Muscle layer of duodenum (tissue), 2 donors: ENCODE results near the gene KCNJ18.
"Not testable (repeated sequence)": the region's sequence is repeated elsewhere in the genome, so short reads cannot be mapped to it uniquely, and the experiment has no call there.

ENCODE experiments used
- H3K27ac ChIP-seq: one replicate; pipeline ENCODE4 v1.7.0; 2013; ENCODE audit warnings: mild to moderate bottlenecking, low read length
- H3K27me3 ChIP-seq: one replicate; pipeline ENCODE4 v1.7.0; 2013; ENCODE audit warnings: low read depth, mild to moderate bottlenecking, control low read depth, low read length
- H3K36me3 ChIP-seq, 2 donors: one replicate each; pipeline ENCODE4 v1.7.0; 2013; ENCODE audit warnings: low read length in 2 of 2, control low read depth in 1 of 2, mild to moderate bottlenecking in 1 of 2; ENCODE audit not compliant: insufficient read depth in 2 of 2, control insufficient read depth in 1 of 2
- H3K4me1 ChIP-seq, 2 donors: one replicate each; pipeline ENCODE4 v1.7.0; 2013; ENCODE audit warnings: low read length in 2 of 2, mild to moderate bottlenecking in 2 of 2, control low read depth in 1 of 2, moderate library complexity in 1 of 2; ENCODE audit not compliant: insufficient read depth in 2 of 2, control insufficient read depth in 1 of 2
- H3K4me3 ChIP-seq, 2 donors: one replicate each; pipeline ENCODE4 v1.7.0; 2013; ENCODE audit warnings: low read length in 2 of 2, low read depth in 1 of 2, mild to moderate bottlenecking in 1 of 2
- H3K9me3 ChIP-seq, 2 donors: one replicate each; pipeline ENCODE4 v1.7.0; 2013; ENCODE audit warnings: low read length in 2 of 2, control low read depth in 1 of 2, mild to moderate bottlenecking in 1 of 2; ENCODE audit not compliant: control insufficient read depth in 1 of 2
- donor health status: healthy.

KCNJ18 gene

DNA sequence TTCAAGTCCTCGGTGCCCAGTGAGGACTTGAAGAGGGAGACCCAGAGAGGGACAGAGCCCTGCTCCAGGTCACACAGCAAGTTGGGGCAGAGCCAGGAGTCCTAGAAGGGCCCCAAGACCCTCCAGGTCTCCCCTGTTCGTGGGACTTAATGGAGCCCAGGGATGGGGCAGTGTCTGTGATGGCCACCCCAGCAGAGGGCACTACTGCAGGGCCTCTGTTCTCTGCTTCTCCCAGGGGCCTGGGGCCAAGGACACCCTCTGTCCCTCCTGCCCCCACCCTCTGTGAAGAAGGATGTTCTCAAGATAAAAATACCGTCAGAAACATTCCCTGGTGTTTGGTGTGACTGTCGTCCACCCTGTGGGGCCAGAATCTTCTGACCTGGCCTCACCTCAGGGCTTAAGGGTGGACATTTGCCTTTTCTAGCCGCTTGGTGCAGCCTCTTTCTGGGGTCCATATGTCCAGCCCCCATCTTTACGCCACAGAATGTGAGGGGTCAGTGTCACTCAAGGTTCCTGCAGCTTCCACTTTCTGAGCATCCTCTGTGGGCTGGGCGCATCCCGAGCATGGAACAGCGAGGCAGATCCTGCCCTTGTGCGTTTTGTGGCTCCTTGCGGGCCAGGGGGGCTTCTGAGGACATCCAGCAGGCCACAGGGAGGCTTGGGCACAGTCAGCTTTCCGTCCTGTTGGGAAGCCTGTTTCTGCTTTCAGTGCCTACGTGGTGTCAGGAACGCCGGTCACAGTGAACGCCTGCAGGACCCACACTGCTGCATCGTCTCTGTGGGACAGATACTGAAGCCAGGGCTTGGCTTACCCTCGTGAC lies at the start of gene KCNJ18:
Gene KCNJ18, plus strand, starts transcription at position 641 of the 821 bp plus-strand sequence. CDS start 10,264 bp downstream, outside the sequence.
- H3K4me3 ChIP-seq, H3K9me3 ChIP-seq, H3K36me3 ChIP-seq, H3K27ac ChIP-seq, H3K4me1 ChIP-seq, H3K27me3 ChIP-seq: not testable (repeated sequence)

DNA sequence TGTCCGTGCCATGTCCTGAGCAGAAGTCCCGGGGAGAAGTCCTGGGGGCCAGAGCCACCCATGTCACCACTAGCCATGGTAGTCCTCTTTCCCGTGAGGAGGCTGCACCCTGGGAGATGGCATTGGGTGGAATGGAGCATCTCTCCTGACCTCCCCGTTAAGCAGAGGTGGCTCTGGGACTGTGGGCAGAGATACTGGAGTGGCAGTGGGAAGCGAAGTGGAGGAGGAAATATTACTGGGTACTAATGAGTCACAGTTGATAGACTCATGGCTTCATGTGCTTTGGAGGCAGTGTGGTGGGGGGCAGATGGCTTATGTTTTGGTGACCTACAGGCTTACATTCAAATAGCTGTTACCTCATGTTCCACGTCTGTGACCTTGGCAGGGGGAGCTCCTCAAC lies 44.2 kb upstream of the KCNJ18 start:
- H3K27me3 ChIP-seq, H3K36me3 ChIP-seq, H3K27ac ChIP-seq, H3K4me1 ChIP-seq, H3K4me3 ChIP-seq, H3K9me3 ChIP-seq: not testable (repeated sequence)

DNA sequence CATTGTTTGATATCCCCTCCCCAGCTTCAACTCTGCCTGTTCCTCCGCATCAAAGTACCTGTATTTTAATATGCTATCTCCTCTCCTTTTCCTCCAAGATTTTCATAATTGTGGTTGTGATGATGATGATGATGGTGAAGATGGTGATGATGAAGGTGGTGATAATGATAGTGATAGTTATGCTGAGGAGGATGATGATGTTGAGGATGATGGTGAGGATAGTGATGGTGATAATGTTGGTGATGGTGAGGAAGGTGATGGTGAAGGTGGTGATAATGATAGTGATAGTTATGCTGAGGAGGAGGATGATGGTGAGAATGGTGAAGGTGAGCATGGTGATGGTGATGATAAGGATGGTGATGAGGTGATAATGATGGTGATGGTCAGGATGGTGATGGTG lies 42.3 kb upstream of the KCNJ18 start:
- not testable (repeated sequence) for H3K36me3 ChIP-seq, H3K27ac ChIP-seq, H3K4me1 ChIP-seq, H3K27me3 ChIP-seq, H3K4me3 ChIP-seq, H3K9me3 ChIP-seq

DNA sequence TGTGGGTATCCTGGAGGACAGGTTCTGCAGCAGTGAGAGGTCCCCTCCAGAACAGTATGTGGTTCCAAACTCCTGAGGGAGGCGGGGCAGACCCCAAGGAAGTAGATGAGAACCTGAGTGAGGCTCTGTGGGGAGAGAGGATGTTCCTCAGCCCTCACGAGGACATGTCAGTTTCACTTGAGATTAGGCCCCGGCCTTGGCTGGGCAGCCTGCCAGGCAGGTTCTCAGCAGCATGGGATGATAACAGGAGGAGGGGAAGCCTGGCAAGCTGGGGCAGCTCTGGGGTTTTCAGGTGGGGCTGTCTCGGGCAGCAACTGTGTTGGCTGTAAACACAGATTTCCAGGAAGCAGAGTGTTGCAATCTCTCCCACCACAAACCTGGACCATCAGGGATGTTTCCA lies 40.3 kb upstream of the KCNJ18 start:
- not testable (repeated sequence) for H3K27me3 ChIP-seq, H3K9me3 ChIP-seq, H3K36me3 ChIP-seq, H3K4me3 ChIP-seq, H3K27ac ChIP-seq, H3K4me1 ChIP-seq

DNA sequence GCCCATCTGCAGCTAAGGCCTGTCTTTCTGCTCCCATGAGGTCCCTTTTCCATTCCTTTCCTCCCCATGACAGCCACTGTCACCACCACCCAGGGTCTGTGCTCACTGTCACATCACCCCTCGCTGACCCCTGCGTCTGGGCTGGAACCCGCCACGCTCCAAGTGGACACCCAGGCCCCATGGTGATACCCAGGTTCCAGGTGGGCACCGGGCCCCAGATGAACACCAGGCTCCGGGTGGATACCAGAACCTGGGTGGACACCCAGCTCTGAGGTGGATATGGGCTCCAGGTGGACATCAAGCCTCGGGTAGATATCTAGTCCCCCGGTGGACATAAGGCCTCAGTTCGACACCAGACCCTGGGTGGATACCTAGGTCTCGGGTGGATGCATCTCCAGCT lies 39.1 kb upstream of the KCNJ18 start:
- not testable (repeated sequence) for H3K36me3 ChIP-seq, H3K9me3 ChIP-seq, H3K4me3 ChIP-seq, H3K27ac ChIP-seq, H3K4me1 ChIP-seq, H3K27me3 ChIP-seq

DNA sequence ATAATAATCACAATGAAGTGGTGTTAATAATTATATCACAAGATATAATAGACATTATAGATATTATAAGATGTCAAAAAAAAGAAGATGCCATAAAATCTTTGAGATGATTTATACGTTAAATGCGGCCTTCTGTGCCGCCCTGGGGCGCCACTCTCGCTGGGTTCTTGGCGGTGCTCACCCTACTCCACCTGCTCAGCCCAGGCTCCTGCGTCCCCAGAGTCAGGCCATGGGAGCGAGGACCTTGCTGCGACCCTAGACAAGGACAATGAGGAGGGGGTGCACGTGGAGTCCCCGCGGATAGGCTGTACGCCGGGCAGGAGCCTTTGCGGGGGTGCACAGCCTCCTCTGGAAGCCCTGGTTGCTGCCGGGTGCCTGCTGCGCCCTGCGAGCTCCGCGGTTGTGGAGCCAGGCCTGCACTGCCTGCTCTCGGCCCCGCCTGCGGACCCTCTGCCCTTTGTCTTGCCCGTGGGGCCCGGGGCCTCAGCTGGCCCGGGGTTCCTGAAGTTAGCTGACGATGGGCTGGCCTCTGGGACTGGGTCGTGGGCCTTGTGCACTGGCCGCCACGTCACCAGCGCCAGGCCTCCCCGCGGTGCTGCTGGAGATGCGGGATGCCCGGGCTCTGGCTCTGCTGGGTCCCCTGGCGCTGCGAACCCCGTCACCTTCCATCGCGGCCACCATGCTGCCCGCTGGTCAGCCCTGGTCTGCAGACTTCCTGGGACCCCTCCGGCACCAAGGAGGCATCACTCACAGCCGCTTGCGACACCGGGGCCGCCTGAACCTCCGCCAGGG lies 35.6 kb upstream of the KCNJ18 start:
- not testable (repeated sequence) for H3K36me3 ChIP-seq, H3K4me1 ChIP-seq, H3K9me3 ChIP-seq, H3K27ac ChIP-seq, H3K27me3 ChIP-seq, H3K4me3 ChIP-seq

DNA sequence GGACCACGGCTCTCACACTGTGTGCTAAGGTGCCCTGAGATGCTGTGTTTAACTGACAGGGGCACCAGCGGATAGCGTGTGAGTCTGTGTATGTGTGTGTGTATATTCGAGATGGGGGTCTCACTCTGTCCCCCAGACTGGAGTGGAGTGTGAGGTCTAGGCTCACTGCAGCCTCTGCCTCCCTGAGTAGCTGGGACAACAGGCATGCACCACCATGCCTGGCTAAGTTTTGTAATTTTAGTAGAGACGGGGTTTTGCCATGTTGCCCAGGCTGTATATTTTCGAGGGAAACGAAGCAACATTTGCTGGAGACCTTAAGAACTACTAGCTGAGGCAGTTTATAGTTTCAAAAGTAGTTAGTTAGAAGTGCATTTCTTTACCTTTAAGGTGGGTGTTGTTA lies 32.7 kb upstream of the KCNJ18 start:
- H3K36me3 ChIP-seq, H3K27ac ChIP-seq, H3K4me1 ChIP-seq, H3K27me3 ChIP-seq, H3K9me3 ChIP-seq, H3K4me3 ChIP-seq: not testable (repeated sequence)

DNA sequence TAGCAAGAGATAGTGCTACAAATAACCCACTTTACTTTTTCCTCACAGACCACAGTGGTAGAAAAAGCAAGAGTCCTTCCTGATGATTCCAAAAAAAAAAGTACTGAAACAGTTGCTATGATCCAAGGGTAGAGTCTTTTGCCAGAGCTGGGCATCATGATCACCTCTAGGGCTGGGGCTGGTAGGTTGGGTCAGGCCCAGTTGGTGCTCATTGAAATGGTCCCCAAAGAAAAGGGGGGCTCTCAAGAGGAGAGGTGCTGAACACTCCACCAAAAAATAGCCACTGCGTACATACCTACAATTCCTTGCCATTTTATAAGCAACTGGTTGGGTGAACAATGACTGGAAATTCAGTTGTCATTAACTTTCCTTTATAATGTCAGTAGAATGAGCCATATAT lies 30.9 kb upstream of the KCNJ18 start:
- not testable (repeated sequence) for H3K27me3 ChIP-seq, H3K27ac ChIP-seq, H3K4me3 ChIP-seq, H3K36me3 ChIP-seq, H3K9me3 ChIP-seq, H3K4me1 ChIP-seq

DNA sequence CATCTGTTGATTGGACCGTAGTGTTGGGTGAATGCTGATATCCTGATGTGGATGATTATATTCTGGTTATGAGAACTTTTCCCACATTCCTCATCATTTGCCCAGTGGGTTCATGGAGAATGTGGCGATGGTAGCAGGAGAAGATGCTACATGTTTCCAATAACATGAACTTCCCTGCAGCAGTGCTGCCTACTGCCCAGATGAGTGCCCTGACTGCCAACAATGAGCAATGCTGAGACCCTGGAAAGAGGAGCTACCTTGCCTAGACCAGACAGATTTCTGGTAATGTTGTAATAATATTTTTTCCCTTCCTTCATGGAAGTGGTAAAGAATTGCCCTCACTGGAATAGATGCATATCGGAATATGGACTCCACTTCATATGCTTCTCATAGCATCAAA lies 29.2 kb upstream of the KCNJ18 start:
- not testable (repeated sequence) for H3K27me3 ChIP-seq, H3K27ac ChIP-seq, H3K36me3 ChIP-seq, H3K4me1 ChIP-seq, H3K9me3 ChIP-seq, H3K4me3 ChIP-seq

DNA sequence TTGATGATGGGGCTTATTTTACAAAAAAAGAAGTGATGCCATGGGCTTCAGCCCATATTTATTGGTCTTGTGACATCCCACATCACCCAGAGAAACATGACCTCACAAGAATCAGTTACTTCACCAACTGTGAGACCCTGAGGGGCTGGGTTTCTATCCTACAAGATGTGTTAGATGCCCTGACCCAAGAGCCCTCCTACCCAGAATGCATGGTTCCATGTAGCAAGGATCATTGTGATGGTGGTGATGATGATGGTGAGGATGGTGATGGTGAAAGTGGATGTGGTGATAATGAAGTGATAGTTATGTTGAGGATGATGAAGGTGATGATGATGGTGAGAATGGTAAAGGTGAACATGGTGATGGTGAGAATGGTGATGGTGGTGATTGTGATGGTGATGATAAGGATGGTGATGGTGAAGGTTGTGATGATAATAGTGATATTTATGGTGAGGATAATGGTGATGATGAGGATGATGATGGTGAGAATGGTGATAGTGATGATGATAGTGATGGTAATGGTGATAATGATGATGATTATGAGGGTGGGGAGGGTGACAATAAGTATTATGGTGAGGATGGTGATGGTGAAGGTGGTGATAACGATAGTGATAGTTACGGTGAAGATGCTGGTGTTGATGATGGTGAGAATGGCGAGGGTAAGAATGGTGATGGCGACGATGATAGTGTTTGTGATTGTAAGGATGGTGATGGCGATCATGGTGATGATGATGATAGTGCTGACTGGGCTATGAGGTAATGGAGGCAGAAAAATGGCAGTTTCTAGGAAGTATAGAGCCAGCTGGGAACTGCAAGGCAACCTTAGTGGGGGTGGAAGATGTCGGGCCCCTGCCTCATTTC lies 28.5 kb upstream of the KCNJ18 start:
- H3K4me3 ChIP-seq, H3K36me3 ChIP-seq: not testable (repeated sequence)

DNA sequence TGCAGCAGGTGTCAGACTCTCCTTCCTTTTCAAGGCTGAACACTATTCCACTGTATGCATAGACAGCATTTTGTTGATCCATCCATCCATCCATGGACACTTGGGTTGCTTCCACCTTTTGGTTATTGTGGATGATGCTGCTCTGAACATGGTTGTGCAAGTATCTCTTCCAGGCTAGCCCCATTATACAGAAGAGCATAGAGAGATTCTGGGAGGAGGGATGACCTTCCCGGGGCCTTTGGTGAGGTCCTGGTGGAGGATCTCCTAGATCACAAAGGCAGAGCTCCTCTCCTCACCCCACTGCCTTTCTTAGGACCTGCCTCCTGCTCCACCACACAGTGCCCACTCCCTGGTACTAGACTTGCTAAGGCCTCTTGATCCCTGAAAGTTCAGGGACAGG lies 27.2 kb upstream of the KCNJ18 start:
- not testable (repeated sequence) for H3K27ac ChIP-seq, H3K27me3 ChIP-seq, H3K36me3 ChIP-seq, H3K4me1 ChIP-seq, H3K9me3 ChIP-seq, H3K4me3 ChIP-seq

More for the DNA sequence above, 28.5 kb upstream of the KCNJ18 start:
- H3K4me1 ChIP-seq, H3K27me3 ChIP-seq, H3K27ac ChIP-seq, H3K9me3 ChIP-seq: not testable (repeated sequence)
